Right cardiac atrium (tissue), 5 donors: ENCODE data around the gene KIF13A. TPM values are rescaled to one million over a fixed set of nuclear protein-coding genes. Genes with fewer than 3 reads are reported as not detected.
"Not testable (repeated sequence)": the region's sequence is repeated elsewhere in the genome, so short reads cannot be mapped to it uniquely, and the experiment has no call there.

ENCODE experiments used
- ATAC-seq, 2 donors: fragments of 200-7000 bp; cut with Tn5 transposase; one replicate each; pipeline versions ENCODE4 v1.8.0 to v1.9.1; 2020; ENCODE audit warnings: moderate library complexity in 2 of 2, mild to moderate bottlenecking in 1 of 2
- DNase-seq, 3 donors: peaks; one replicate each; pipeline ENCODE4 v3.0.0-alpha.2; 2020
- H3K27ac ChIP-seq: one replicate; pipeline ENCODE4 v1.5.1; 2013; ENCODE audit warnings: mild to moderate bottlenecking, low read length, control low read depth, moderate library complexity
- H3K27me3 ChIP-seq: one replicate; pipeline ENCODE4 v1.6.1; 2013; ENCODE audit not compliant: control insufficient read depth, insufficient read depth
- H3K4me1 ChIP-seq: one replicate; pipeline ENCODE4 v1.6.1; 2013; ENCODE audit warnings: low read length; ENCODE audit not compliant: control insufficient read depth, insufficient read depth
- H3K4me3 ChIP-seq: one replicate; pipeline ENCODE4 v1.5.1; 2013; ENCODE audit warnings: low read length, control low read depth
- H3K9me3 ChIP-seq: one replicate; pipeline ENCODE4 v1.6.1; 2013; ENCODE audit warnings: low read length; ENCODE audit not compliant: control insufficient read depth
- WGBS: extraction: QIAGEN DNeasy Blood & Tissue Kit; methylation state at CpG from one replicate; pipeline ENCODE4 v1.1.7; 2013; 5-methylcytosine and 5-hydroxymethylcytosine counted together
- intact Hi-C, 4 donors: fragments of 100-400 bp; cut with DNase I; formaldehyde crosslinking; loops; one replicate each; pipeline versions ENCODE4 v1.11.0 to v1.14.0; 2022 to 2023
- polyA plus RNA-seq: library from polyadenylated mRNA; stranded (reverse); fragments of 200-250 nt; gene quantifications from one replicate; pipeline ENCODE4 v1.2.3, GENCODE V29; 2013
- total RNA-seq, 4 donors: library from RNA; stranded (reverse); fragmentation: NEBNext Ultra II Directional; extraction: Animal tissue kit (Norgen Biotek cat#: 25700); gene quantifications; one replicate each; pipeline ENCODE4 v1.2.1, GENCODE V29; 2021
- donor health status: healthy with polysubstance abuse.
- donor health status: DM: no; HTN: yes; CAD: no.
- donor health status: DM: no; HTN: no; CAD: no.
- donor health status: DM: no; HTN: yes; CAD: no; lungs with severe emphysema.
- donor health status: DM: yes; HTN: yes; CAD: no.

The KIF13A gene
- total and polyA plus RNA-seq, 5 donors, result 27.2 to 79.6 (median 67.3) TPM

GRCh38 chr6:17857188-17857587, 130.2 kb downstream of the KIF13A start:
- H3K27me3 ChIP-seq, ATAC-seq, DNase-seq, H3K27ac ChIP-seq, H3K4me3 ChIP-seq, H3K9me3 ChIP-seq, H3K4me1 ChIP-seq: not testable (repeated sequence)
- 83% methylated on average over 7 of the region's 7 CpGs for WGBS
- intact Hi-C loops, result loop anchor here in 1 of 4 donors (10.0 kb wide), 1 partner anchor 128 kb away; the partner anchor contains the start of gene KIF13A

GRCh38 chr6:17856306-17856705, 131.1 kb downstream of the KIF13A start:
- no peaks in the 10 kb centered on the region for H3K9me3 ChIP-seq
- H3K27me3 ChIP-seq, result no peaks in the 10 kb centered on the region
- DNase-seq (no peak), ATAC-seq (no peak)
- intact Hi-C loops, result loop anchor here in 1 of 4 donors (10.0 kb wide), 1 partner anchor 128 kb away; the partner anchor contains the start of gene KIF13A
- no peak overlapping the region for H3K27ac ChIP-seq
- WGBS, result 74% methylated on average over 3 of the region's 3 CpGs
- peaks cover 6% of the 10 kb centered on the region for H3K4me1 ChIP-seq
- H3K4me3 ChIP-seq, result no peak overlapping the region

- H3K4me1 ChIP-seq, result peaks cover 6% of the 10 kb centered on the region
- no peaks in the 10 kb centered on the region for H3K9me3 ChIP-seq
- intact Hi-C loops, result loop anchor here in 1 of 4 donors (10.0 kb wide), 1 partner anchor 129 kb away; the partner anchor contains the start of gene KIF13A
- DNase-seq (no peak), ATAC-seq (no peak)
- 93% methylated on average over 2 of the region's 2 CpGs for WGBS
- no peaks in the 10 kb centered on the region for H3K27me3 ChIP-seq
- H3K27ac ChIP-seq, result no peak overlapping the region
- H3K4me3 ChIP-seq, result no peak overlapping the region
Measured at GRCh38 chr6:17855381-17855780, 132.1 kb downstream of the KIF13A start.

- peaks cover 6% of the 10 kb centered on the region for H3K4me1 ChIP-seq
- no peak overlapping the region for H3K4me3 ChIP-seq
- no peak overlapping the region for H3K27ac ChIP-seq
- DNase-seq (no peak), ATAC-seq (no peak)
- H3K9me3 ChIP-seq, result no peaks in the 10 kb centered on the region
- 88% methylated on average over 2 of the region's 2 CpGs for WGBS
- H3K27me3 ChIP-seq, result no peaks in the 10 kb centered on the region
- intact Hi-C loops, result loop anchor here in 1 of 4 donors (10.0 kb wide), 1 partner anchor 131 kb away; the partner anchor contains the start of gene KIF13A
Measured at GRCh38 chr6:17853533-17853932, 133.9 kb downstream of the KIF13A start.

GRCh38 chr6:17851720-17852161, 135.7 kb downstream of the KIF13A start:
- peak in 1 of 2 donors; percentile 77 for ATAC-seq
- intact Hi-C loops, result loop anchor here in 1 of 4 donors (10.0 kb wide), 1 partner anchor 133 kb away; the partner anchor contains the start of gene KIF13A
- no peak overlapping the region for H3K27ac ChIP-seq

GRCh38 chr6:17851001-17851719, 136.3 kb downstream of the KIF13A start:
- no peaks in the 10 kb centered on the region for H3K27me3 ChIP-seq
- H3K4me1 ChIP-seq, result peaks cover 2% of the 10 kb centered on the region
- intact Hi-C loops, result loop anchor here in 1 of 4 donors (10.0 kb wide), 1 partner anchor 134 kb away; the partner anchor contains the start of gene KIF13A
- no peaks in the 10 kb centered on the region for H3K9me3 ChIP-seq
- no peak overlapping the region for H3K27ac ChIP-seq
- no peak overlapping the region for H3K4me3 ChIP-seq
- no peak for ATAC-seq
- no peak for DNase-seq
- WGBS, result 77% methylated on average over 3 of the region's 3 CpGs

More at GRCh38 chr6:17851720-17852161, 135.7 kb downstream of the KIF13A start:
- WGBS, result 62% methylated on average over 4 of the region's 4 CpGs
- H3K27me3 ChIP-seq, result no peaks in the 10 kb centered on the region
- no peaks in the 10 kb centered on the region for H3K9me3 ChIP-seq
- peaks cover 2% of the 10 kb centered on the region for H3K4me1 ChIP-seq
- DNase-seq, result no peak
- no peak overlapping the region for H3K4me3 ChIP-seq

- H3K4me3 ChIP-seq, result no peak overlapping the region
- ATAC-seq (no peak), DNase-seq (no peak)
- peaks cover 2% of the 10 kb centered on the region for H3K4me1 ChIP-seq
- H3K27me3 ChIP-seq, result no peaks in the 10 kb centered on the region
- intact Hi-C loops, result loop anchor here in 1 of 4 donors (10.0 kb wide), 1 partner anchor 135 kb away; the partner anchor contains the start of gene KIF13A
- no peaks in the 10 kb centered on the region for H3K9me3 ChIP-seq
- no peak overlapping the region for H3K27ac ChIP-seq
- WGBS, result 98% methylated on average over 5 of the region's 5 CpGs
Measured at GRCh38 chr6:17850281-17850680, 137.2 kb downstream of the KIF13A start.

- intact Hi-C loops, result no loop called here
- no peak overlapping the region for H3K27ac ChIP-seq
- H3K27me3 ChIP-seq, result no peaks in the 10 kb centered on the region
- no peak overlapping the region for H3K4me3 ChIP-seq
- no peak for DNase-seq
- WGBS, result 67% methylated on average over 4 of the region's 4 CpGs
- ATAC-seq, result peak; percentile 24 to 38
- H3K9me3 ChIP-seq, result no peaks in the 10 kb centered on the region
- peaks cover under 1% of the 10 kb centered on the region for H3K4me1 ChIP-seq
Measured at GRCh38 chr6:17847203-17847760, 140.2 kb downstream of the KIF13A start.

GRCh38 chr6:17846762-17847161, 140.7 kb downstream of the KIF13A start:
- 99% methylated on average over 4 of the region's 4 CpGs for WGBS
- H3K27ac ChIP-seq, result no peak overlapping the region
- ATAC-seq (no peak), DNase-seq (no peak)
- no peaks in the 10 kb centered on the region for H3K4me1 ChIP-seq
- no peaks in the 10 kb centered on the region for H3K27me3 ChIP-seq
- H3K9me3 ChIP-seq, result no peaks in the 10 kb centered on the region
- H3K4me3 ChIP-seq, result no peak overlapping the region
- intact Hi-C loops, result no loop called here

- DNase-seq, result no peak
- Histone ChIP-seq H3K4me1 (no peaks in the 10 kb centered on the region), H3K27me3 (no peaks in the 10 kb centered on the region), H3K9me3 (no peaks in the 10 kb centered on the region), H3K27ac (no peak overlapping the region), H3K4me3 (no peak overlapping the region)
- intact Hi-C loops, result no loop called here
- WGBS, result 74% methylated on average over 4 of the region's 4 CpGs
- no peak for ATAC-seq
Measured at GRCh38 chr6:17845598-17845997, 141.8 kb downstream of the KIF13A start.

- H3K9me3 ChIP-seq, intact Hi-C loops, ATAC-seq, H3K27ac ChIP-seq, H3K4me1 ChIP-seq, H3K27me3 ChIP-seq, H3K4me3 ChIP-seq, DNase-seq: not testable (repeated sequence)
- WGBS, result 87% methylated on average over 7 of the region's 7 CpGs
Measured at GRCh38 chr6:17844967-17845366, 142.5 kb downstream of the KIF13A start.
